Pancreas (tissue), 10 donors: Measurements from ENCODE around the gene LRP5. TPM values are rescaled to one million over a fixed set of nuclear protein-coding genes. Genes with fewer than 3 reads are reported as not detected.

ENCODE experiments used
- ATAC-seq, 4 donors: fragments of 200-7000 bp; cut with Tn5 transposase; one replicate each; pipeline versions ENCODE4 v1.8.0 to v1.9.1; 2020; ENCODE audit warnings: mild to moderate bottlenecking in 4 of 4, moderate library complexity in 4 of 4
- DNase-seq, 6 donors: peaks; one replicate each; pipeline ENCODE4 v3.0.0-alpha.2; 2020
- FAIRE-seq: peaks from 2 replicates; lab custom pipeline; 2012; peaks lifted over from hg19 to GRCh38; lab: Jason Lieb, UNC
- H3K27ac ChIP-seq, 4 donors: fragments of 200-600 bp; sonication (generic); 1 replicate in 3 of 4; 2 replicates in 1 of 4; pipeline versions ENCODE4 v1.5.0 to v1.8.0; 2020
- H3K27me3 ChIP-seq, 4 donors: fragments of 200-600 bp; one replicate each; pipeline ENCODE4 v1.8.0; 2021
- H3K36me3 ChIP-seq, 3 donors: fragments of 200-600 bp; sonication (generic) in 1 of 3; one replicate each; pipeline versions ENCODE4 v1.5.0 to v1.8.0; 2020 to 2021
- H3K4me1 ChIP-seq, 3 donors: fragments of 200-600 bp; one replicate each; pipeline ENCODE4 v1.8.0; 2021
- H3K4me3 ChIP-seq, 4 donors: fragments of 200-600 bp; sonication (generic) in 2 of 4; one replicate each; pipeline versions ENCODE4 v1.5.0 to v1.8.0; 2020 to 2021
- H3K9me3 ChIP-seq, 4 donors: fragments of 200-600 bp; one replicate each; pipeline ENCODE4 v1.8.0; 2021
- CTCF ChIP-seq, 4 donors: fragments of 200-600 bp; sonication (generic) in 3 of 4; IDR thresholded peaks; one replicate each; pipeline versions ENCODE4 v1.5.0 to v1.8.0; 2021; ENCODE audit warnings: antibody characterized with exemption in 4 of 4
- WGBS, 2 donors: extraction: QIAGEN DNeasy Blood & Tissue Kit; methylation state at CpG; one replicate each; pipeline ENCODE4 v1.1.7; 2013; 5-methylcytosine and 5-hydroxymethylcytosine counted together
- intact Hi-C, 3 donors: fragments of 100-400 bp; cut with DNase I; formaldehyde crosslinking; loops; one replicate each; pipeline versions ENCODE4 v1.11.1 to v1.14.2; 2022
- polyA plus RNA-seq, 2 donors: library from polyadenylated mRNA; stranded (reverse); fragments of 200-250 nt; gene quantifications; one replicate each; pipeline ENCODE4 v1.2.3, GENCODE V29; 2013
- total RNA-seq, 6 donors: library from RNA; stranded (reverse); fragmentation: NEBNext Ultra II Directional in 4 of 6; extraction: Animal tissue kit (Norgen Biotek cat#: 25700) in 4 of 6; gene quantifications; one replicate each; pipeline versions ENCODE4 v1.2.1 to v1.2.4, GENCODE V29; 2021 to 2023
- donor health status: healthy with polysubstance abuse.
- donor health status: DM: no; HTN: no; CAD: no; lungs with moderate emphysema.
- donor health status: DM: no; HTN: no; CAD: no.
- donor health status: control.
- donor health status: control.
- donor health status: Bipolar disorder and iron deficiency.
- donor health status: DM: yes; HTN: yes; CAD: no.
- donor health status: DM: no; HTN: no; CAD: no.
- donor health status: DM: no; HTN: no; CAD: no.
- donor health status: DM: yes; HTN: yes; CAD: no.

The LRP5 gene
- total and polyA plus RNA-seq, 8 donors = 27.4 to 62.8 (median 32.5) TPM

- H3K9me3 ChIP-seq = no peaks in the 10 kb centered on the region
- DNase-seq = no peak
- peak overlapping the region in 3 of 4 donors; percentile 76 to 80 (median 79) for H3K4me3 ChIP-seq
- 59 to 69% methylated on average over 8 of the region's 8 CpGs for WGBS, 2 donors
- no peak for FAIRE-seq
- H3K27ac ChIP-seq = peak overlapping the region; percentile 88 to 94 (median 90)
- intact Hi-C loops = no loop called here
- peaks cover 8 to 20% (median 12%) of the 10 kb centered on the region in 3 donors for H3K4me1 ChIP-seq
- no peak for ATAC-seq
- H3K36me3 ChIP-seq = peaks cover 0 to 17% (median 3%) of the 10 kb centered on the region in 3 donors
- TF ChIP-seq CTCF (IDR thresholded peaks at IDR 0.05) = no peak
- no peaks in the 10 kb centered on the region for H3K27me3 ChIP-seq
Observed at GRCh38 chr11:68270196-68271022, 42.0 kb upstream of the LRP5 start.

- Histone ChIP-seq H3K4me3 (peak overlapping the region; percentile 64 to 80 (median 78)), H3K27me3 (no peaks in the 10 kb centered on the region), H3K4me1 (peaks cover 8 to 20% (median 12%) of the 10 kb centered on the region in 3 donors), H3K36me3 (peaks cover 0 to 14% (median 3%) of the 10 kb centered on the region in 3 donors), H3K27ac (peak overlapping the region; percentile 88 to 94 (median 90)), H3K9me3 (no peaks in the 10 kb centered on the region)
- peak; percentile 46 to 75 (median 54) for ATAC-seq
- intact Hi-C loops = no loop called here
- peak; percentile 49 to 81 (median 57) for DNase-seq
- FAIRE-seq = no peak
- 2% methylated on average over 20 to 23 of the region's 23 CpGs for WGBS, 2 donors
- TF ChIP-seq CTCF (IDR thresholded peaks at IDR 0.05) = no peak
Observed at GRCh38 chr11:68271023-68271780, 41.2 kb upstream of the LRP5 start.

GRCh38 chr11:68271781-68272608 is 40.4 kb upstream of the LRP5 start, which contains the start of gene C11orf24:
TSS of gene C11orf24 (minus strand) at chr11:68271973. CDS start at chr11:68263767, 8,206 bp downstream.
- intact Hi-C loops = no loop called here
- peaks cover 8 to 20% (median 12%) of the 10 kb centered on the region in 3 donors for H3K4me1 ChIP-seq
- FAIRE-seq (no peak), ATAC-seq (peak; percentile 95 to 96 (median 96)), DNase-seq (peak; percentile 95 to 99 (median 96))
- 0% methylated on average over 62 to 71 of the region's 71 CpGs for WGBS, 2 donors
- no peak for TF ChIP-seq CTCF (IDR thresholded peaks at IDR 0.05)
- H3K9me3 ChIP-seq = no peaks in the 10 kb centered on the region
- H3K36me3 ChIP-seq = peaks cover 0 to 10% (median 3%) of the 10 kb centered on the region in 3 donors
- H3K27ac ChIP-seq = peak within 1 kb of the TSS; percentile 88 to 94 (median 90)
- H3K4me3 ChIP-seq = peak within 1 kb of the TSS; percentile 64 to 80 (median 78)
- H3K27me3 ChIP-seq = no peaks in the 10 kb centered on the region

- FAIRE-seq (no peak), ATAC-seq (no peak), DNase-seq (no peak)
- Histone ChIP-seq H3K4me3 (peak overlapping the region in 2 of 4 donors; percentile 79 to 80), H3K9me3 (no peaks in the 10 kb centered on the region), H3K27ac (no peak overlapping the region), H3K4me1 (peaks cover 8 to 20% (median 12%) of the 10 kb centered on the region in 3 donors), H3K27me3 (no peaks in the 10 kb centered on the region), H3K36me3 (no peaks in the 10 kb centered on the region)
- WGBS, 2 donors = 90 to 93% methylated on average over 21 of the region's 21 CpGs
- TF ChIP-seq CTCF (IDR thresholded peaks at IDR 0.05) = no peak
- intact Hi-C loops = no loop called here
Observed at GRCh38 chr11:68273026-68273738, 39.2 kb upstream of the LRP5 start.
